GM12878 (cell line): Measurements from ENCODE around the gene PTPRM.

ENCODE experiments used
- EGR1 ChIP-seq, 2 experiments: IDR thresholded peaks; 1 replicate in 1 of 2; 2 replicates in 1 of 2; pipeline ENCODE4 v1.6.1; 2011 to 2012; ENCODE audit warnings: low read depth in 2 of 2, low read length in 2 of 2, borderline replicate concordance in 1 of 2, mild to moderate bottlenecking in 1 of 2, moderate library complexity in 1 of 2
- EP300 ChIP-seq, 2 experiments: fragments of 150-350 bp in 1 of 2; IDR thresholded peaks; 2 replicates each; pipeline ENCODE4 v1.6.1; 2011 to 2012; ENCODE audit warnings: low read depth in 2 of 2, low read length in 2 of 2, borderline replicate concordance in 1 of 2, improper control_type of control experiment in 1 of 2, inconsistent platforms in 1 of 2; ENCODE audit not compliant: control insufficient read depth in 1 of 2
- JUND ChIP-seq: IDR thresholded peaks from 2 replicates; pipeline ENCODE4 v1.6.1; 2012; ENCODE audit warnings: low read depth, mild to moderate bottlenecking, low read length, improper control_type of control experiment, moderate library complexity
- NFIC ChIP-seq: IDR thresholded peaks from 2 replicates; pipeline ENCODE4 v1.6.1; 2012; ENCODE audit warnings: low read depth, mild to moderate bottlenecking, inconsistent platforms, low read length, moderate library complexity
- POLR2A ChIP-seq: IDR thresholded peaks from 2 replicates; pipeline ENCODE4 v1.6.1; 2011; ENCODE audit warnings: low read depth, mild to moderate bottlenecking, low read length
- RBBP5 ChIP-seq: fragments of 200-600 bp; sonication (generic); conservative IDR thresholded peaks from 2 replicates; pipeline ENCODE4 v1.6.1; 2016
- TF ChIP-seq, protein P1 (sequence below), 3 experiments: IDR thresholded peaks in 2 of 3; conservative IDR thresholded peaks in 1 of 3; 2 replicates each; pipeline ENCODE4 v1.5.1; 2011; ENCODE audit warnings: low read depth in 3 of 3, low read length in 3 of 3, mild to moderate bottlenecking in 3 of 3, control low read depth in 2 of 3, moderate library complexity in 2 of 3, inconsistent platforms in 1 of 3, mixed read lengths in 1 of 3; ENCODE audit not compliant: control insufficient read depth in 2 of 3, insufficient read depth in 1 of 3; ENCODE audit errors: extremely low read depth in 1 of 3
- TF ChIP-seq, protein P2 (sequence below): IDR thresholded peaks from 2 replicates; pipeline ENCODE4 v1.6.1; 2012; ENCODE audit warnings: low read length, inconsistent platforms

DNA sequence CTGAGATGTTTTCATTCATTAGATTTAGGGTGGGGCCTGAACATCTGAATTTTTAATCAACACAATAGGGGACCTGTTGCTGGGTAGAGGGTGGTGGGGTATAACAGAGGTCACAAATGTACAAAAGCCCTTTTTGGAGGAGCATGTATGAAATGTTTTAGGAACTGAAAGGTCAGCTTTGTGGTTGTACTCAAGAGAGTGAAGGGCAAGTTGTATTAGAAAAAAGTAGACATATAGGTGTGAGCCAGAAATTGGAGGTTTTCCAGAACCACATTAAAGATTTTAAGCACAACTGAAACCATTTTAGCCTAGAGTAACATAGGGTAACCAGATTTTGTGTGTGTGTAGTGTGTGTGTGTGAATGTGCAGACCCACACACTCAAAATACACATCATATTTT, 62.3 kb downstream of the PTPRM start:
- TF ChIP-seq EP300 (IDR thresholded peaks at IDR 0.05; ENCODE audit: borderline replicate concordance in 1 of 2, control insufficient read depth in 1 of 2, low read depth in 2 of 2, low read length in 2 of 2) (no peak), RBBP5 (no peak), POLR2A (no peak), JUND (no peak), EGR1 (IDR thresholded peaks at IDR 0.05; ENCODE audit: borderline replicate concordance in 1 of 2, low read depth in 2 of 2, low read length in 2 of 2) (no peak), NFIC (no peak)
- TF ChIP-seq, protein P1, sequence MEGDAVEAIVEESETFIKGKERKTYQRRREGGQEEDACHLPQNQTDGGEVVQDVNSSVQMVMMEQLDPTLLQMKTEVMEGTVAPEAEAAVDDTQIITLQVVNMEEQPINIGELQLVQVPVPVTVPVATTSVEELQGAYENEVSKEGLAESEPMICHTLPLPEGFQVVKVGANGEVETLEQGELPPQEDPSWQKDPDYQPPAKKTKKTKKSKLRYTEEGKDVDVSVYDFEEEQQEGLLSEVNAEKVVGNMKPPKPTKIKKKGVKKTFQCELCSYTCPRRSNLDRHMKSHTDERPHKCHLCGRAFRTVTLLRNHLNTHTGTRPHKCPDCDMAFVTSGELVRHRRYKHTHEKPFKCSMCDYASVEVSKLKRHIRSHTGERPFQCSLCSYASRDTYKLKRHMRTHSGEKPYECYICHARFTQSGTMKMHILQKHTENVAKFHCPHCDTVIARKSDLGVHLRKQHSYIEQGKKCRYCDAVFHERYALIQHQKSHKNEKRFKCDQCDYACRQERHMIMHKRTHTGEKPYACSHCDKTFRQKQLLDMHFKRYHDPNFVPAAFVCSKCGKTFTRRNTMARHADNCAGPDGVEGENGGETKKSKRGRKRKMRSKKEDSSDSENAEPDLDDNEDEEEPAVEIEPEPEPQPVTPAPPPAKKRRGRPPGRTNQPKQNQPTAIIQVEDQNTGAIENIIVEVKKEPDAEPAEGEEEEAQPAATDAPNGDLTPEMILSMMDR (IDR thresholded peaks at IDR 0.05 in 2 of 3, conservative IDR thresholded peaks at IDR 0.05 in 1 of 3; ENCODE audit: control insufficient read depth in 2 of 3, extremely low read depth in 1 of 3, insufficient read depth in 1 of 3, low read depth in 3 of 3, low read length in 3 of 3) = no peak
- TF ChIP-seq, protein P2, sequence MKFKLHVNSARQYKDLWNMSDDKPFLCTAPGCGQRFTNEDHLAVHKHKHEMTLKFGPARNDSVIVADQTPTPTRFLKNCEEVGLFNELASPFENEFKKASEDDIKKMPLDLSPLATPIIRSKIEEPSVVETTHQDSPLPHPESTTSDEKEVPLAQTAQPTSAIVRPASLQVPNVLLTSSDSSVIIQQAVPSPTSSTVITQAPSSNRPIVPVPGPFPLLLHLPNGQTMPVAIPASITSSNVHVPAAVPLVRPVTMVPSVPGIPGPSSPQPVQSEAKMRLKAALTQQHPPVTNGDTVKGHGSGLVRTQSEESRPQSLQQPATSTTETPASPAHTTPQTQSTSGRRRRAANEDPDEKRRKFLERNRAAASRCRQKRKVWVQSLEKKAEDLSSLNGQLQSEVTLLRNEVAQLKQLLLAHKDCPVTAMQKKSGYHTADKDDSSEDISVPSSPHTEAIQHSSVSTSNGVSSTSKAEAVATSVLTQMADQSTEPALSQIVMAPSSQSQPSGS = no peak
